WTC11 (cell line): ENCODE measurements around the gene LRMDA.

Experiments
- AFF4 ChIP-seq: sonication (generic); formaldehyde crosslinking; IDR thresholded peaks from 2 replicates; pipeline ENCODE4 v1.8.1; 2023; ENCODE audit warnings: mild to moderate bottlenecking, missing genetic modification reagents, borderline replicate concordance
- FOXP4 ChIP-seq: sonication (generic); formaldehyde crosslinking; IDR thresholded peaks from 2 replicates; pipeline ENCODE4 v1.8.0; 2022; ENCODE audit warnings: mild to moderate bottlenecking, missing genetic modification reagents
- JUN ChIP-seq: sonication (generic); formaldehyde crosslinking; IDR thresholded peaks from 2 replicates; pipeline ENCODE4 v1.8.0; 2023; ENCODE audit warnings: mild to moderate bottlenecking, missing genetic modification reagents
- RELA ChIP-seq: sonication (generic); formaldehyde crosslinking; IDR thresholded peaks from 2 replicates; pipeline ENCODE4 v1.8.1; 2022; ENCODE audit warnings: missing genetic modification reagents, mild to moderate bottlenecking, borderline replicate concordance
- TF ChIP-seq, protein P1 (sequence below): fragments of 200-600 bp; IDR thresholded peaks from 2 replicates; pipeline ENCODE4 v1.8.0; 2022; ENCODE audit warnings: antibody characterized with exemption

GRCh38 chr10:75582102-75582501 lies 150.7 kb downstream of the LRMDA start:
- TF ChIP-seq, protein P1, sequence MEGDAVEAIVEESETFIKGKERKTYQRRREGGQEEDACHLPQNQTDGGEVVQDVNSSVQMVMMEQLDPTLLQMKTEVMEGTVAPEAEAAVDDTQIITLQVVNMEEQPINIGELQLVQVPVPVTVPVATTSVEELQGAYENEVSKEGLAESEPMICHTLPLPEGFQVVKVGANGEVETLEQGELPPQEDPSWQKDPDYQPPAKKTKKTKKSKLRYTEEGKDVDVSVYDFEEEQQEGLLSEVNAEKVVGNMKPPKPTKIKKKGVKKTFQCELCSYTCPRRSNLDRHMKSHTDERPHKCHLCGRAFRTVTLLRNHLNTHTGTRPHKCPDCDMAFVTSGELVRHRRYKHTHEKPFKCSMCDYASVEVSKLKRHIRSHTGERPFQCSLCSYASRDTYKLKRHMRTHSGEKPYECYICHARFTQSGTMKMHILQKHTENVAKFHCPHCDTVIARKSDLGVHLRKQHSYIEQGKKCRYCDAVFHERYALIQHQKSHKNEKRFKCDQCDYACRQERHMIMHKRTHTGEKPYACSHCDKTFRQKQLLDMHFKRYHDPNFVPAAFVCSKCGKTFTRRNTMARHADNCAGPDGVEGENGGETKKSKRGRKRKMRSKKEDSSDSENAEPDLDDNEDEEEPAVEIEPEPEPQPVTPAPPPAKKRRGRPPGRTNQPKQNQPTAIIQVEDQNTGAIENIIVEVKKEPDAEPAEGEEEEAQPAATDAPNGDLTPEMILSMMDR: no peak
- no peak for TF ChIP-seq JUN (CRISPR knock-in tag)
- TF ChIP-seq FOXP4 (CRISPR knock-in tag): no peak
- TF ChIP-seq RELA: no peak
- no peak for TF ChIP-seq AFF4 (CRISPR knock-in tag)
